Spleen (tissue), 11 donors: ENCODE data around the gene TMEM106C. TPM values are rescaled to one million over a fixed set of nuclear protein-coding genes. Genes with fewer than 3 reads are reported as not detected.

ENCODE experiments used
- DNase-seq: peaks from one replicate; pipeline ENCODE4 v3.0.0-alpha.2; 2020
- H3K27ac ChIP-seq, 8 donors: fragments of 200-600 bp; sonication (generic) in 7 of 8; 1 replicate in 4 of 8; 2 replicates in 4 of 8; pipeline versions ENCODE4 v1.5.0 to v1.8.0; 2016 to 2021; ENCODE audit warnings: inconsistent platforms in 4 of 8, mild to moderate bottlenecking in 4 of 8, moderate library complexity in 1 of 8
- H3K27me3 ChIP-seq, 7 donors: fragments of 200-600 bp; sonication (generic) in 6 of 7; replicated peaks in 1 of 7; 1 replicate in 4 of 7; 2 replicates in 3 of 7; pipeline versions ENCODE4 v1.5.0 to v1.8.0; 2016 to 2021; ENCODE audit warnings: inconsistent platforms in 3 of 7, mild to moderate bottlenecking in 1 of 7
- H3K36me3 ChIP-seq, 6 donors: fragments of 200-600 bp; sonication (generic) in 5 of 6; 1 replicate in 4 of 6; 2 replicates in 2 of 6; pipeline versions ENCODE4 v1.5.0 to v1.8.0; 2016 to 2021; ENCODE audit warnings: inconsistent platforms in 2 of 6
- H3K4me1 ChIP-seq, 6 donors: fragments of 200-600 bp; sonication (generic) in 5 of 6; 1 replicate in 3 of 6; 2 replicates in 3 of 6; pipeline versions ENCODE4 v1.5.0 to v1.8.0; 2016 to 2021; ENCODE audit warnings: inconsistent platforms in 3 of 6
- H3K4me3 ChIP-seq, 8 donors: fragments of 200-600 bp; sonication (generic) in 7 of 8; 1 replicate in 4 of 8; 2 replicates in 4 of 8; pipeline versions ENCODE4 v1.5.0 to v1.8.0; 2016 to 2021; ENCODE audit warnings: inconsistent platforms in 4 of 8, mild to moderate bottlenecking in 4 of 8, moderate library complexity in 2 of 8
- H3K9me3 ChIP-seq, 8 donors: fragments of 200-600 bp; sonication (generic) in 7 of 8; 1 replicate in 4 of 8; 2 replicates in 4 of 8; pipeline versions ENCODE4 v1.5.0 to v1.8.0; 2016 to 2021; ENCODE audit warnings: inconsistent platforms in 4 of 8
- POLR2A ChIP-seq, 3 donors: fragments of 450-650 bp; IDR thresholded peaks; one replicate each; pipeline ENCODE4 v1.5.1; 2017; ENCODE audit warnings: antibody characterized with exemption in 3 of 3, mild to moderate bottlenecking in 1 of 3
- POLR2AphosphoS5 ChIP-seq, 3 donors: sonication (generic); formaldehyde crosslinking; IDR thresholded peaks; one replicate each; pipeline ENCODE4 v1.5.1; 2017; ENCODE audit warnings: antibody characterized with exemption in 3 of 3
- WGBS, 5 donors: extraction: QIAGEN DNeasy Blood & Tissue Kit in 3 of 5; methylation state at CpG; one replicate each; pipeline versions ENCODE4 v1.1.5 to v1.1.7; 2013 to 2018; 5-methylcytosine and 5-hydroxymethylcytosine counted together
- intact Hi-C: fragments of 100-400 bp; cut with DNase I; formaldehyde crosslinking; loops from one replicate; pipeline ENCODE4 v1.15.0; 2023; ENCODE audit warnings: low total_unique reads
- polyA plus RNA-seq, 3 donors: library from polyadenylated mRNA; stranded (reverse); fragments of 200-250 nt; gene quantifications; one replicate each; pipeline ENCODE4 v1.2.1, GENCODE V29; 2013
- total RNA-seq, 7 donors: library from RNA; depleted of rRNA in 3 of 7; stranded (reverse); fragments of >200 nt in 3 of 7; fragmentation: NEBNext Ultra II Directional in 4 of 7; extraction: Animal tissue kit (Norgen Biotek cat#: 25700) in 4 of 7; gene quantifications; one replicate each; pipeline versions ENCODE4 v1.1.0 to v1.2.1, GENCODE V29; 2016 to 2021
- TF ChIP-seq, protein P1 (sequence below), 11 experiments: fragments of 200-600 bp in 7 of 11; fragments of 450-650 bp in 4 of 11; sonication (generic) in 4 of 11; IDR thresholded peaks in 8 of 11; conservative IDR thresholded peaks in 3 of 11; 1 replicate in 7 of 11; 2 replicates in 4 of 11; pipeline versions ENCODE4 v1.4.0 to v1.8.0; 2016 to 2021; ENCODE audit warnings: antibody characterized with exemption in 11 of 11, inconsistent platforms in 4 of 11, mild to moderate bottlenecking in 1 of 11
- donor health status: healthy with polysubstance abuse.
- donor health status: DM: no; HTN: no; CAD: no; lungs with moderate emphysema.
- donor health status: DM: no; HTN: no; CAD: no.
- donor health status: Bipolar disorder and iron deficiency.
- donor health status: healthy.
- donor health status: DM: no; HTN: no; CAD: no.
- donor health status: DM: yes; HTN: yes; CAD: no.

Gene TMEM106C
- total and polyA plus RNA-seq, 10 donors, result 30.1 to 124 (median 64.6) TPM

DNA sequence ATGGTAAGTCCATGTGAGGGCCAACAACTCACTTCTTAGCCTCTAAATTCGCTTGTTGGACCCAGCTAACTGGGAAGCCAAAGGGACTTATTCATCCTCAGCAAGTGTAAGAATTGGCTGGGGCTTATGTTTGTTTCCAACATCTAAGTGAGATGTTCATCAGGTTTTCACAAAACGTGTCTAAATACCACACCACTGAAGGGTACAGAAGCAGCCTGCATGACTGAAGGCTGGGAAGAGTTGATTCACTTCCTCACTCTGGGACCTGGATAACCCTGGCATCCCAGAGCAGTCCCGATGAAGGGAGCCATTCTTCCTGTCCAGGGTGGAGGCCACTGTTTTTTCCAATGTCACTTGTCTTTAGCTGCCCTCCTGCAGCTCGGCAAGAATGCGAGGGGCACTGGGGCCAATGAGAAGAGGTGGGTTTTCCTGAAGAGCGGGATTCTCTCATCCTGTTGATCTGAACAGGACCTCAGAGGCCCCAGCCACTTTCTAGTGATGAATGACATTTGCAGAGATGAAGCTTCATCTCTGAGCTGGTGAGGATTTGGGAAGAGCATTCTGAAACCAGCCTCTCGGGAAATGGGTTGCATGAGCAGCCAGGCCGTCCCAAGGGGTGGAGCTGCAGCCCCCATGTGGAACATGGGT lies 53.1 kb downstream of the TMEM106C start:
- no peaks in the 10 kb centered on the region for H3K9me3 ChIP-seq
- no peak overlapping the region for H3K27ac ChIP-seq
- TF ChIP-seq, protein P1, sequence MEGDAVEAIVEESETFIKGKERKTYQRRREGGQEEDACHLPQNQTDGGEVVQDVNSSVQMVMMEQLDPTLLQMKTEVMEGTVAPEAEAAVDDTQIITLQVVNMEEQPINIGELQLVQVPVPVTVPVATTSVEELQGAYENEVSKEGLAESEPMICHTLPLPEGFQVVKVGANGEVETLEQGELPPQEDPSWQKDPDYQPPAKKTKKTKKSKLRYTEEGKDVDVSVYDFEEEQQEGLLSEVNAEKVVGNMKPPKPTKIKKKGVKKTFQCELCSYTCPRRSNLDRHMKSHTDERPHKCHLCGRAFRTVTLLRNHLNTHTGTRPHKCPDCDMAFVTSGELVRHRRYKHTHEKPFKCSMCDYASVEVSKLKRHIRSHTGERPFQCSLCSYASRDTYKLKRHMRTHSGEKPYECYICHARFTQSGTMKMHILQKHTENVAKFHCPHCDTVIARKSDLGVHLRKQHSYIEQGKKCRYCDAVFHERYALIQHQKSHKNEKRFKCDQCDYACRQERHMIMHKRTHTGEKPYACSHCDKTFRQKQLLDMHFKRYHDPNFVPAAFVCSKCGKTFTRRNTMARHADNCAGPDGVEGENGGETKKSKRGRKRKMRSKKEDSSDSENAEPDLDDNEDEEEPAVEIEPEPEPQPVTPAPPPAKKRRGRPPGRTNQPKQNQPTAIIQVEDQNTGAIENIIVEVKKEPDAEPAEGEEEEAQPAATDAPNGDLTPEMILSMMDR (IDR thresholded peaks at IDR 0.05 in 8 of 11, conservative IDR thresholded peaks at IDR 0.05 in 3 of 11), result no peak
- TF ChIP-seq POLR2AphosphoS5 (IDR thresholded peaks at IDR 0.05) (no peak), POLR2A (IDR thresholded peaks at IDR 0.05) (no peak)
- H3K27me3 ChIP-seq, result peaks cover 0 to 32% (median 0%) of the 10 kb centered on the region in 7 donors
- 67 to 78% (median 70%) methylated on average over 8 of the region's 8 CpGs for WGBS, 5 donors
- DNase-seq, result no peak
- intact Hi-C loops, result no loop called here
- no peaks in the 10 kb centered on the region for H3K36me3 ChIP-seq
- H3K4me3 ChIP-seq, result no peak overlapping the region
- no peaks in the 10 kb centered on the region for H3K4me1 ChIP-seq

GRCh38 chr12:48017496-48017895 lies 54.1 kb downstream of the TMEM106C start:
- DNase-seq, result no peak
- H3K27me3 ChIP-seq, result peaks cover 0 to 38% (median 4%) of the 10 kb centered on the region in 7 donors
- WGBS, 5 donors, result 69 to 85% (median 84%) methylated on average over 3 to 5 of the region's 5 CpGs
- TF ChIP-seq POLR2A (IDR thresholded peaks at IDR 0.05) (no peak), POLR2AphosphoS5 (IDR thresholded peaks at IDR 0.05) (no peak)
- TF ChIP-seq, protein P1 (IDR thresholded peaks at IDR 0.05 in 8 of 11, conservative IDR thresholded peaks at IDR 0.05 in 3 of 11), result no peak
- H3K9me3 ChIP-seq, result no peaks in the 10 kb centered on the region
- no peaks in the 10 kb centered on the region for H3K4me1 ChIP-seq
- intact Hi-C loops, result no loop called here
- no peak overlapping the region for H3K27ac ChIP-seq
- H3K36me3 ChIP-seq, result no peaks in the 10 kb centered on the region
- H3K4me3 ChIP-seq, result no peak overlapping the region

GRCh38 chr12:48017921-48018617 lies 54.7 kb downstream of the TMEM106C start:
- Histone ChIP-seq H3K27ac (no peak overlapping the region), H3K4me3 (no peak overlapping the region), H3K27me3 (peaks cover 0 to 44% (median 4%) of the 10 kb centered on the region in 7 donors), H3K9me3 (no peaks in the 10 kb centered on the region), H3K4me1 (no peaks in the 10 kb centered on the region), H3K36me3 (no peaks in the 10 kb centered on the region)
- WGBS, 5 donors, result 77 to 87% (median 83%) methylated on average over 4 of the region's 4 CpGs
- DNase-seq, result no peak
- intact Hi-C loops, result no loop called here
- no peak for TF ChIP-seq POLR2A (IDR thresholded peaks at IDR 0.05)
- no peak for TF ChIP-seq POLR2AphosphoS5 (IDR thresholded peaks at IDR 0.05)
- TF ChIP-seq, protein P1 (IDR thresholded peaks at IDR 0.05 in 8 of 11, conservative IDR thresholded peaks at IDR 0.05 in 3 of 11), result no peak

Other genes with a start within 250 kb of the TMEM106C start
- gene ENDOU, start 238.1 kb upstream of the TMEM106C start, total RNA-seq, result under 1 TPM in 3 of 7 donors, not detected in 4; 0.32 to 0.92 (median 0.70) TPM
- under 1 TPM; 0.05 to 0.16 (median 0.13) TPM for gene ENDOU, start 238.1 kb upstream of the TMEM106C start, polyA plus RNA-seq
- gene RAPGEF3, start 204.7 kb upstream of the TMEM106C start, total RNA-seq, result 10 to 100 TPM; 50.6 to 84.3 (median 57.8) TPM
- gene RAPGEF3, start 204.7 kb upstream of the TMEM106C start, polyA plus RNA-seq, result 100 to 1,000 TPM in 1 of 3 donors, 10 to 100 TPM in 2; 21.4 to 116 (median 64.3) TPM
- gene SLC48A1, start 190.4 kb upstream of the TMEM106C start, total RNA-seq, result 10 to 100 TPM; 20.2 to 66.4 (median 42.3) TPM
- gene SLC48A1, start 190.4 kb upstream of the TMEM106C start, polyA plus RNA-seq, result 10 to 100 TPM in 1 of 3 donors, 1 to 10 TPM in 2; 8.4 to 24.1 (median 9.5) TPM
- gene HDAC7, start 143.7 kb upstream of the TMEM106C start, total RNA-seq, result 100 to 1,000 TPM in 5 of 7 donors, 10 to 100 TPM in 2; 74.9 to 158 (median 132) TPM
- 10 to 100 TPM; 39.6 to 76.7 (median 52.2) TPM for gene HDAC7, start 143.7 kb upstream of the TMEM106C start, polyA plus RNA-seq
- gene VDR, start 58.6 kb upstream of the TMEM106C start, total RNA-seq, result 10 to 100 TPM in 1 of 7 donors, 1 to 10 TPM in 6; 5.5 to 10.5 (median 6.4) TPM
- under 1 TPM; 0.70 to 0.89 (median 0.83) TPM for gene VDR, start 58.6 kb upstream of the TMEM106C start, polyA plus RNA-seq
- under 1 TPM in 3 of 7 donors, not detected in 4; 0.37 to 0.49 (median 0.47) TPM for gene COL2A1, start 40.9 kb downstream of the TMEM106C start, total RNA-seq
- gene COL2A1, start 40.9 kb downstream of the TMEM106C start, polyA plus RNA-seq, result not detected
- gene SENP1, start 142.5 kb downstream of the TMEM106C start, total RNA-seq, result 10 to 100 TPM; 23.3 to 37.4 (median 26.1) TPM
- 1 to 10 TPM; 3.7 to 4.7 (median 4.1) TPM for gene SENP1, start 142.5 kb downstream of the TMEM106C start, polyA plus RNA-seq
- 10 to 100 TPM; 27.7 to 52.5 (median 36.9) TPM for gene PFKM, start 155.8 kb downstream of the TMEM106C start, total RNA-seq
- 10 to 100 TPM; 13.6 to 22.1 (median 18.0) TPM for gene PFKM, start 155.8 kb downstream of the TMEM106C start, polyA plus RNA-seq
- gene ASB8, start 193.9 kb downstream of the TMEM106C start, total RNA-seq, result 10 to 100 TPM; 34.7 to 48.8 (median 40.2) TPM
- 10 to 100 TPM; 15.7 to 19.4 (median 17.1) TPM for gene ASB8, start 193.9 kb downstream of the TMEM106C start, polyA plus RNA-seq
- 1 to 10 TPM in 4 of 7 donors, under 1 TPM in 3; 0.73 to 1.7 (median 1.1) TPM for gene CCDC184, start 220.0 kb downstream of the TMEM106C start, total RNA-seq
- under 1 TPM; 0.45 to 0.59 (median 0.52) TPM for gene CCDC184, start 220.0 kb downstream of the TMEM106C start, polyA plus RNA-seq
- not detected for gene OR10AD1, start 239.7 kb downstream of the TMEM106C start, total RNA-seq
- gene OR10AD1, start 239.7 kb downstream of the TMEM106C start, polyA plus RNA-seq, result not detected